GM21390 (cell line): Measurements from ENCODE around the gene ANAPC16.
"Not testable (repeated sequence)": the region's sequence is repeated elsewhere in the genome, so short reads cannot be mapped to it uniquely, and the experiment has no call there.

ENCODE experiments used
- ATAC-seq: cut with Tn5 transposase; IDR thresholded peaks from one replicate; pipeline ENCODE4 v1.9.1; 2021; ENCODE audit not compliant: unreplicated experiment

The ANAPC16 gene

DNA sequence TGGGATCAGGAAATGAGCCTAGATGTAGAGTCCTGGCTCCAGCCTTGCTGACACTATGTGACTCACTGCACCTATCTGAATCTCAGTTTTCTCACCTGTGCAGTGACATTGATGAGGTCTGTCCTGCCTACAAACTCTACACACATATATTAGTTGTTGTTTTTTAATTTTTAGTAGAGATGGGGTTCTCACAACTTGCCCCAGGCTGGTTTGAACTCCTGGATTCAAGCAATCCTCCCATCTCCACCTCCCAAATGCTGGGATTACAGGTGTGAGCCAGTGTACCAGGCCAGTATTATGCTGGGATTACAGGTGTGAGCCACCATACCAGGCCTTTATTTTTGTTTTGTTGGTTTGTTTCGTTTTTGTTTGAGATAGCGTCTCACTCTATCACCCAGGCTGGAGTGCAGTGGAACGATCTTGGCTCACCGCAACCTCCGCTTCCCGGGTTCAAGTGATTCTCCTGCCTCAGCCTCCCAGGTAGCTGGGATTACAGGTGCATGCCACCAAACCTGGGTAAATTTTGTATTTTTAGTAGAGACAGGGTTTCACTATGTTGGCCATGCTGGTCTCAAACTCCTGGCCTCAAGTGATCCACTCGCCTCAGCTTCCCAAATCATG lies 46.1 kb downstream of the ANAPC16 start:
- peak; percentile 11 for ATAC-seq

GRCh38 chr10:72263613-72264241 lies 47.9 kb downstream of the ANAPC16 start:
- no peak for ATAC-seq

DNA sequence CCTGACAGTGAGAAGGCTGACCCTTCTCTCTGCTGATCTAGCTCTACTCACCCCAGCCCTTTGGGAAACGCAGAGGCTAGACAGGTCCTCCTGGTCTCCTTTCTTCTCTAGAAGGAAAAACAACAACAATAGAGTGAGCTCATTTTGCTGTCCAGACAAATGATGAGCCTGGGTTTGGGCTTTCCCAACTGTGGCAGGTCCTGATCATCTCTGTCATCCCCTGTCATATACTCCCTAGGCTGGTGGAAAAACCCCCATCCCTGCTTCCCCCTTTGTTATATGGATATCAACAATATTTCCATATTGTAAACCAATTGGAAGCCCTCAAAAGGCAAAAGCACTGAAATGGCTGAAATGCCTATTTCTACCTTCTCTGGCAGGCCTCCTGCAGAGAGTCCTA lies 48.7 kb downstream of the ANAPC16 start:
- ATAC-seq: no peak

GRCh38 chr10:72265508-72265907 lies 49.7 kb downstream of the ANAPC16 start:
- ATAC-seq: no peak

DNA sequence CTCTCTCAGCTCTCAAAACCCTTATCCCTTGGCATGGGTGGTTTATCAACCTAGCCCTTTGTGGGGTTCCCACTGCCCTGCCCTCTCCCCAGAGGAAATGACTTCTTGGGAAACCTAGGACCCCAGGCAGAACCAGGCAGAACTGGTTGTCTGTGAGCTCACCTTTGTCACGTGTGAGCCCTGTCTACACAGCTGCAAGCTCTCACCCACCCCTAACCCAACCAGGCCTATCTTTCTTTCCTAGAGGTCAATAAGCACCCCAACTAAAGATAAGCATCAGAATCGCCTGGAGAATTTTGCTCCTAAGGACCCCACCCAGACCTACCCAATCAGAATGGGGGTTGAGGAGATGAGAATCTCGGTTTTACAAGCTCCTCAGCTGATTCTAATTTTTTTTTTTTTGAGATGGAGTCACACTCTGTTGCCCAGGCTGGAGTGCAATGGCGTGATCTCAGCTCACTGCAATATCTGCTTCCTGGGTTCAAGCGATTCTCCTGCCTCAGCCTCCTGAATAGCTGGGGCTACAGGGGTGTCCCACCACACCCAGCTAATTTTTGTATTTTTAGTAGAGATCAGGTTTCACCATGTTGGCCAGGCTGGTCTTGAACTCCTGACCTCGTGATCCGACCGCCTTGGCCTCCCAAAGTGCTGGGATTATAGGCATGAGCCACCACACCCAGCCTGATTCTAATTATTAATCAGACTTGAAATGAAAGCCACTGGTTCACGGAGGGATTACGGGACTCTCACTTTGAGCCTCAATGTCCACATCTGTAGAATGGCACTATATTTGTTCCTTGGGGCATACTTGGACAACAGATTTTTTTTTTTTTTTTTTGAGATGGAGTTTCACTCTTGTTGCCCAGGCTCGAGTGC lies 50.4 kb downstream of the ANAPC16 start:
- ATAC-seq: no peak

- ATAC-seq: no peak
Observed at GRCh38 chr10:72267381-72267780, 51.6 kb downstream of the ANAPC16 start.

DNA sequence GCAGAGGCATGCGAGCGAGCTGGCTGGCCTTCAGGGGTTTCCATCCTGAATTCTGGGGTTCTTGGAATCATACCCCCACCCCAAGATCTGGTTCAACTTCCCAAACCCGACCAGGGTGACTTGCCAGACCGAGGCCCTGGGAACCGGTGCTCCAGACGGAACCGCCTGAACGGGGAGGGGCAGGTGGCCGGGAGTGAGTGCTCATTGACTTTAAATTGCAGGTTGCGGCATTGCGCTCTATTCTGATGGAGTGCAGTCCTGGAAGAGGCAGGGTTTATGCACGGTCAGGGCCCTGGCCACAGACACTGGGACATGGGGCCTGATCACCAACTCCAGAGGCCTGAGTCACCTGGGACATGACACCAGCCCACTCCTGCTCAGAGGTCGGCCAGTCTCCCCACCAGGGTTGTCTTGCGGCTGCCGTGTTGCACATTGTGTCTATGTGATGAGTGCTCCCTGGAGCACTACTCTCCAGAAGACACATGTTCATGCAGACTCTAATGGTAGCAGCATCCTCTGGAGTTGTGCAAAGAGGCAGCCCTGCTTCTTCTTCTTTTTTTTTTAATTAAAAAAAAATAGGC lies 52.1 kb downstream of the ANAPC16 start:
- ATAC-seq: no peak

GRCh38 chr10:72268475-72269200 lies 52.8 kb downstream of the ANAPC16 start:
- not testable (repeated sequence) for ATAC-seq

DNA sequence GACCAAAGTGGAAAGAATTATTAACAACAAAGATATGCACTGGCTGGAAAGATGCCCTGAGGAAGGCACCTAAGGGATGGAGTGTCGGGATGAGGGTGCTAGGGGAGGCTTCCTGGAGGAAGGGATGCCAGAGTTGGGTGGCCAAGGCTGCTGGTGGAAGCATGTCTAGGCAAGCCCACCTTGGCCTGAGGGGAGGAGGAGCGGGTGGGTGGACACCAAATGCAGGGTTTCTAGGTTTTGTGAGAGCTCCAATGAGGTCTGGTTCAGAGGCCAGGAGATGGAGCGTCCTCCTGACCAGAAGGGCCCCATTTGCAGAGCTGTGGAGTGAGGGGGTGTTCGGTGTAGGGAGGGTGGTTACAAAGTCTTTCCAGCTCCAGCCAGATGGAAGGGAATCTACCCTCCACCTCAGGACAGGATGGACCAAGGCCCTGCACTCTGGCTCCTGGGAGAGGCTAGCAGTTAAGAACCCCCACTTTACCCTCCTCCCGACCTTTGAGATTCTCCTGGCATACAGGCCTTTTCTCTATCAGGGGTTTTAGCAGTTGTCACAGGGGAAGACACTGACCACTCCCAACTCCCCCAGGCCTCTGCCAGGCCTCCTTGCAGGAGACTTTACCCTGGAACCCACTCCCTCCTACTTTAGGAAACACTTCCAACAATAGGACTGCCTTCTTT lies 54.9 kb downstream of the ANAPC16 start:
- ATAC-seq: no peak

DNA sequence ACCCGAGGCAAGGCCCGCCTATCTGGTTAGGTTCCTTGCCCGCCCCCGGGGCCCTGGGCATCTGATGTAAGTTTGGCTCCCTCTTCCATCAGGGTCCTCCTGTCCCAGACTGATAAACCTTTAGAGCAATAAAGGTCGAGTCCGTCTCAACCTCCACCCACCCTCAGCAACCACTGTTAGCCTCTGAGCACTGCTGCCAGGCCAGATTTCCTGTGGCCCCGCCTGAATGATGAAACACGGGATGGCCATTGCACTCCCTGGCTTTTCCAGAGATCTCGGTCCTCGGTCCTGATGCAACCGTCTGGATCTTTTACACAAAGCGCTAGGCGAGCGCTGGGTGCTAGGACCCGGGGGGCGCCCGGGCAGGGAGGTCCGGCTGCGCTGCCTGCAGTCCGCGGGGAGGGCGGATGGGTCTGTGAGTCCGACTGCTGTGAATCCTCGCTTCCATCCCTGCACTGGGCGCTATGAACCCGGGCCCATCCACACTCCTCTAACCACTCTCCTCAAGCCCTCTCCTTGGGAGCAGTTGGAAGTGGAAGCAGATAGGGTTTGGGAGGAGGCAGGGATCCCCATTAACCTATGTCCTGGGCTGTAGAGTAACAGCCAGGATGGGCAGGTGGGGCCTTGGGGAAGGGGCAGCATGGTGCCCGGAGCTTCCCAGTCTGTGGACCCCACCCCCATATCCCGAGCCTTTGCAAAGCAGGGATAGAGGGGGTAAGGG lies 57.0 kb downstream of the ANAPC16 start:
- no peak for ATAC-seq

DNA sequence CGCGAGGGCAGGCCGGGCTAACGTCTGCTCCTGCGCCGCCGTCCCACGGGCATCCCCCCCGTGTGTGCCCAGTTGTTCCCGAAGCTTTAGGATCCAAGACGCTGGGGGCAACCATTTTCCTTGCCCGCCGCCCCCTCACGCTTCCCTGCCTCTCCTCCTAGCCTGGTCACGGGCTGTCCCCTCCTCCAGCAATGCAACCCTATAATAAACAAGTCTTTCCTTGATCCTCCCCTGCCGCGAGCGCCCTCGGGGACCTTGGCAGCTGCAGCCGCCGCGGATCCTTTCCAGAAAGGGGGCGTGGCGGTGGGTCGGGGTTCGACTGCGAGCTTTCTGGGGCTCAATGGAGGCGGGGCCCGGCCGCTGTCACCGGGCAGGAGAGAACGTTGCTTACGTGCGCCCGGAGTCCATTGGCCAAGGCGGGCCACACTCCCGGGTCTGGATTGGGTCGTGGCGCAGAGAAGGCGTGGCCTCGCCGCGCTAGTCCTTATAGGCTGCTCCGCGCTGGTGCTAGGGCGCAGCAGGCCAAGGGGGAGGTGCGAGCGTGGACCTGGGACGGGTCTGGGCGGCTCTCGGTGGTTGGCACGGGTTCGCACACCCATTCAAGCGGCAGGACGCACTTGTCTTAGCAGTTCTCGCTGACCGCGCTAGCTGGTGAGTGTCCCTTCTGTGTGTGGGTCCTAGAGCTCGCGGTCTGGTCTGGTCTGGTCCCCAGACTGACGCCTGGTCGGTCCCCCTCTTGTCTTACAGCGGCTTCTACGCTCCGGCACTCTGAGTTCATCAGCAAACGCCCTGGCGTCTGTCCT lies 57.8 kb downstream of the ANAPC16 start, which contains the start of gene DDIT4:
Gene DDIT4 (plus strand): TSS at position 515 of the 803 bp plus-strand sequence. CDS start 293 bp downstream, outside the sequence.
- peak; percentile 79 for ATAC-seq

- ATAC-seq: no peak
Observed at GRCh38 chr10:72274213-72274729, 58.5 kb downstream of the ANAPC16 start.

DNA sequence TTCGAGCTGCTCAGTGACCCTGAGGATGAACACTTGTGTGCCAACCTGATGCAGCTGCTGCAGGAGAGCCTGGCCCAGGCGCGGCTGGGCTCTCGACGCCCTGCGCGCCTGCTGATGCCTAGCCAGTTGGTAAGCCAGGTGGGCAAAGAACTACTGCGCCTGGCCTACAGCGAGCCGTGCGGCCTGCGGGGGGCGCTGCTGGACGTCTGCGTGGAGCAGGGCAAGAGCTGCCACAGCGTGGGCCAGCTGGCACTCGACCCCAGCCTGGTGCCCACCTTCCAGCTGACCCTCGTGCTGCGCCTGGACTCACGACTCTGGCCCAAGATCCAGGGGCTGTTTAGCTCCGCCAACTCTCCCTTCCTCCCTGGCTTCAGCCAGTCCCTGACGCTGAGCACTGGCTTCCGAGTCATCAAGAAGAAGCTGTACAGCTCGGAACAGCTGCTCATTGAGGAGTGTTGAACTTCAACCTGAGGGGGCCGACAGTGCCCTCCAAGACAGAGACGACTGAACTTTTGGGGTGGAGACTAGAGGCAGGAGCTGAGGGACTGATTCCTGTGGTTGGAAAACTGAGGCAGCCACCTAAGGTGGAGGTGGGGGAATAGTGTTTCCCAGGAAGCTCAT lies 59.0 kb downstream of the ANAPC16 start:
- ATAC-seq: no peak

- ATAC-seq: no peak
Observed at GRCh38 chr10:72275351-72276012, 59.7 kb downstream of the ANAPC16 start.

GRCh38 chr10:72276013-72276387 lies 60.2 kb downstream of the ANAPC16 start:
- no peak for ATAC-seq

GRCh38 chr10:72276421-72277339 lies 60.9 kb downstream of the ANAPC16 start:
- ATAC-seq: no peak
